ENCODE results near the gene TTLL10. TPM values are rescaled to one million over a fixed set of nuclear protein-coding genes. Genes with fewer than 3 reads are reported as not detected.

Gene TTLL10
- total RNA-seq, 1 donor from 2014 or later: not detected

DNA sequence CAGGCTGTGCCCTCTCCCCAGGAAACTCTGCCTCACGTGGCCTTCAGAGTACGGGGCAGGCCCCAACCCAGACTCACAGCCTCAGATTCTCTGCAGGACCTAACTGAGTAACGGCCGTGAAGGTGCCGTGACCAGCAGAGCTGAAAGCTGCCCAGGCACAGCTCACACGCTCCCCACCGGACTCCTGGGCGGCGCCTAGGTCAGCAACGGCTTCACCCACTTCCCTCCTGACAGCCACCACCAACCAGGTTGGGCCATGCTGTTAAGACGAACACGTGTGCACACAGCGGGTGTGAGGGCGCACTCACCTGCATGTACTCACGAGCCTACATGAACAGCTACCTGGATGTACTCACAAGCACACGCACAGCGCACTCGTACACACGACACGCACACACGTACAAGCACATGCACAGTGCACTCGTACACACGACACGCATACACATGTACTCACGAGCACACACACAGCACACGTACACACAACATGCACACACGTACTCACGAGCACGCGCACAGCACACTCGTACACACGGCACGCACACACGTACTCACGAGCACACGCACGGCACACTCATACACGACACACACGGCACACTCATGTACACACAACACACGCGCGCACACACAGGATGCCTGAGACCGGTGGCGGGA is 49.0 kb downstream of the TTLL10 start:
- H3K9me3 ChIP-seq: no peaks in the 10 kb centered on the region
- H3K36me3 ChIP-seq: peaks cover 0 to 59% of the 10 kb centered on the region in 2 donors
- H3K27me3 ChIP-seq: no peaks in the 10 kb centered on the region
- TF ChIP-seq POLR2A (IDR thresholded peaks at IDR 0.05) (no peak), POLR2AphosphoS5 (IDR thresholded peaks at IDR 0.05; ENCODE audit: insufficient read depth in 1 of 2, low read depth in 1 of 2) (no peak)
- TF ChIP-seq, protein P1, sequence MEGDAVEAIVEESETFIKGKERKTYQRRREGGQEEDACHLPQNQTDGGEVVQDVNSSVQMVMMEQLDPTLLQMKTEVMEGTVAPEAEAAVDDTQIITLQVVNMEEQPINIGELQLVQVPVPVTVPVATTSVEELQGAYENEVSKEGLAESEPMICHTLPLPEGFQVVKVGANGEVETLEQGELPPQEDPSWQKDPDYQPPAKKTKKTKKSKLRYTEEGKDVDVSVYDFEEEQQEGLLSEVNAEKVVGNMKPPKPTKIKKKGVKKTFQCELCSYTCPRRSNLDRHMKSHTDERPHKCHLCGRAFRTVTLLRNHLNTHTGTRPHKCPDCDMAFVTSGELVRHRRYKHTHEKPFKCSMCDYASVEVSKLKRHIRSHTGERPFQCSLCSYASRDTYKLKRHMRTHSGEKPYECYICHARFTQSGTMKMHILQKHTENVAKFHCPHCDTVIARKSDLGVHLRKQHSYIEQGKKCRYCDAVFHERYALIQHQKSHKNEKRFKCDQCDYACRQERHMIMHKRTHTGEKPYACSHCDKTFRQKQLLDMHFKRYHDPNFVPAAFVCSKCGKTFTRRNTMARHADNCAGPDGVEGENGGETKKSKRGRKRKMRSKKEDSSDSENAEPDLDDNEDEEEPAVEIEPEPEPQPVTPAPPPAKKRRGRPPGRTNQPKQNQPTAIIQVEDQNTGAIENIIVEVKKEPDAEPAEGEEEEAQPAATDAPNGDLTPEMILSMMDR (IDR thresholded peaks at IDR 0.05): no peak
- H3K27ac ChIP-seq: no peak overlapping the region
- peaks cover 7% of the 10 kb centered on the region for H3K4me1 ChIP-seq
- H3K4me3 ChIP-seq: no peak overlapping the region
- intact Hi-C loops (cut with DNase I): no loop called here
- no peak for DNase-seq (ENCODE audit: extremely low spot score in 2 of 2)

DNA sequence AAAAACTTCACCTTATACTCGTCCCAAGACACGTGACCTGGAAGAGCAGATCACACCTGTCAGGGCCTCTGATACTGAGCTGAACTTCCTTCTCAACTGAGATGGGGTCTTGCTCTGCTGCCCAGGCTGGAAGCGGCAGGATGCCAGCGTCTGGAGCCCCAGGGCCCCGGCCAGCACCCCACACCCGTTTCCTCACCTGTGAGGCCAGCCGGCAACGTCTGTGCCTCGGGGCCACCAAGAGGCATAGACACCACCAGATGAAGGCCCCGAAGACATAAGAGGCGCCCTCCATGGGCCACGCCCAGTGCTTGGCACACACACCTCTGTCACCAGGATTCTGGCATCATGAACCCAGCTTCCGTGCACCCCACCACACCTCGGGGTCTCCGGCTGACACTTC is 49.6 kb downstream of the TTLL10 start:
- TF ChIP-seq, protein P1 (IDR thresholded peaks at IDR 0.05): no peak
- TF ChIP-seq POLR2A (IDR thresholded peaks at IDR 0.05) (no peak), POLR2AphosphoS5 (IDR thresholded peaks at IDR 0.05; ENCODE audit: insufficient read depth in 1 of 2, low read depth in 1 of 2) (no peak)
- H3K9me3 ChIP-seq: no peaks in the 10 kb centered on the region
- DNase-seq (ENCODE audit: extremely low spot score in 2 of 2): no peak
- H3K27ac ChIP-seq: no peak overlapping the region
- H3K36me3 ChIP-seq: peaks cover 0 to 59% of the 10 kb centered on the region in 2 donors
- no peak overlapping the region for H3K4me3 ChIP-seq
- H3K27me3 ChIP-seq: no peaks in the 10 kb centered on the region
- intact Hi-C loops (cut with DNase I): no loop called here
- H3K4me1 ChIP-seq: peaks cover 12% of the 10 kb centered on the region

DNA sequence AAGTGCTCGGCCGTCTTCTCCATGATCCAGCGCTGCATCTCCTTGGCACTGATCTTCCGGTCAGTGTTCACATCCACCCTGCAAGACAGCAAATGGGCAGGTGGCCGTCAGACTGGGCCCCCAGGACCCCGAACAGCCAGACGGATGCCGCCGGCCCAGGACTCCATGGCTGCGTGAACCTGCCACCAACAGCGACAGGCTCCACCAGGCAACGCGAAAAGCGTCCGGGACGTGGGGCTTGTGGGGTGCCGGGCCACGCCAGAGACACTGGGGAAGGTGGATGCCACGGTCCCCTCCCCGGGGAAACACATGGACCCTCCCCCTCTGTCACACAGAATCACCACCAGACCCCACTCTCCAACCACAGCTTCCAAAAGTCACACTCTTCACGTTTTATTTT is 50.2 kb downstream of the TTLL10 start:
- Histone ChIP-seq H3K27me3 (no peaks in the 10 kb centered on the region), H3K27ac (no peak overlapping the region), H3K36me3 (peaks cover 0 to 59% of the 10 kb centered on the region in 2 donors), H3K9me3 (no peaks in the 10 kb centered on the region), H3K4me1 (peaks cover 17% of the 10 kb centered on the region), H3K4me3 (no peak overlapping the region)
- no peak for TF ChIP-seq POLR2AphosphoS5 (IDR thresholded peaks at IDR 0.05; ENCODE audit: insufficient read depth in 1 of 2, low read depth in 1 of 2)
- TF ChIP-seq POLR2A (IDR thresholded peaks at IDR 0.05): no peak
- TF ChIP-seq, protein P1 (IDR thresholded peaks at IDR 0.05): no peak
- intact Hi-C loops (cut with DNase I): no loop called here
- DNase-seq (ENCODE audit: extremely low spot score in 2 of 2): no peak

DNA sequence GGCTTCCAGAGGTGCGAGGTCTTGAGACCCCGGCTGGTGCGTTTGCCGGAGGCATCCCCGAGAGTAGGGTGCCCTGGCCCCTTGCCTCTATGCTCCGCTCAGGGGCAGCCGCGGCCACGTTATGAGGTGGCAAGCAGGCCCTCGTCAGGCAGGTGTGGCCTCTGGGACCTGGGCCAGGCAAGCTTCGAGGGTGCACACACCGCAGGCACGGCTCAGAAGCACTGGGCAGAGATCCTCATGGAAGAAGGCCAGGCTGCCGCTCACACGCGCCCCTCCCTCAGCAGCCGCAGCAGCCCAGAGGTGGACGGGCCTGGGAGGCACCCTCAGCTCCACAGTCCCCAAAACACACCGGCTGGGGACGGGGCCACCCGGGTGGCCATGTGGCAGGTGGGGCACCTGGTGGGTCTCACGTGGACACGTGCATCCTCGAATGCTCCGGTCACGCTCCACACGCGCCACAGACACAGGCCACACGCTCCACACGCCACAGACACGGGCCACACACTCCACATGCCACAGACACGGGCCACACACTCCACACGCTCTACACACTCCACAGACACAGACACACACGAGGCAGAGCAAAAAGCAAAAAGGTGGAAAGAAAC is 51.7 kb downstream of the TTLL10 start:
- H3K9me3 ChIP-seq: no peaks in the 10 kb centered on the region
- peaks cover 32% of the 10 kb centered on the region for H3K4me1 ChIP-seq
- TF ChIP-seq POLR2AphosphoS5 (IDR thresholded peaks at IDR 0.05; ENCODE audit: insufficient read depth in 1 of 2, low read depth in 1 of 2) (no peak), POLR2A (IDR thresholded peaks at IDR 0.05) (no peak)
- TF ChIP-seq, protein P1 (IDR thresholded peaks at IDR 0.05): no peak
- no peak overlapping the region for H3K4me3 ChIP-seq
- DNase-seq (ENCODE audit: extremely low spot score in 2 of 2): no peak
- no peaks in the 10 kb centered on the region for H3K27me3 ChIP-seq
- intact Hi-C loops (cut with DNase I): no loop called here
- no peak overlapping the region for H3K27ac ChIP-seq
- H3K36me3 ChIP-seq: peaks cover 0 to 57% of the 10 kb centered on the region in 2 donors

DNA sequence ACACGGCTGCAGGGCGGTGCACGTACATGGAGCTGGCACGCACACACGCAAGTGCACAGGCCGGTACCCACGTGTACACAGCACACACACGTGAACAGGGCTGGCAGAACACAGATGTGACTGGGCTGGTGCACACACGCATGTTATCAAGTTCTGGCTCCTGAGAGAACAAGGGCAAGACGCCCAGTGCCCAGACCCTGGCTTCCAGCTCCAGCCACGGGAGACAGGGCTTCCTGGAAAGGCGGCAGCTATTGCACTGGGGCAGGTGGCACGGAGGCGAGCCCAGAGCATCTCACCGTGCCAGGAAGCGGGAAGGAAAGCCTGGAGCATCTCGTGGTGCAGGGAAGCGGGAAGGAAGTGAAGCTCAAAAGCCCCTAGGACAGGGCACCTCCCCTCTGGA is 52.2 kb downstream of the TTLL10 start:
- TF ChIP-seq POLR2AphosphoS5 (IDR thresholded peaks at IDR 0.05; ENCODE audit: insufficient read depth in 1 of 2, low read depth in 1 of 2) (no peak), POLR2A (IDR thresholded peaks at IDR 0.05) (no peak)
- TF ChIP-seq, protein P1 (IDR thresholded peaks at IDR 0.05): no peak
- intact Hi-C loops (cut with DNase I): no loop called here
- peaks cover 38% of the 10 kb centered on the region for H3K4me1 ChIP-seq
- no peak overlapping the region for H3K4me3 ChIP-seq
- H3K27ac ChIP-seq: no peak overlapping the region
- H3K27me3 ChIP-seq: no peaks in the 10 kb centered on the region
- DNase-seq (ENCODE audit: extremely low spot score in 2 of 2): no peak
- peaks cover 0 to 57% of the 10 kb centered on the region in 2 donors for H3K36me3 ChIP-seq
- H3K9me3 ChIP-seq: no peaks in the 10 kb centered on the region

Data from vagina (tissue), 2 donors.